HG03108 (cell line): Measurements from ENCODE around the gene ADGRA1.

ENCODE experiments used
- ATAC-seq: cut with Tn5 transposase; IDR thresholded peaks from one replicate; pipeline ENCODE4 v1.9.1; 2021; ENCODE audit warnings: moderate library complexity; ENCODE audit not compliant: unreplicated experiment

The ADGRA1 gene

DNA sequence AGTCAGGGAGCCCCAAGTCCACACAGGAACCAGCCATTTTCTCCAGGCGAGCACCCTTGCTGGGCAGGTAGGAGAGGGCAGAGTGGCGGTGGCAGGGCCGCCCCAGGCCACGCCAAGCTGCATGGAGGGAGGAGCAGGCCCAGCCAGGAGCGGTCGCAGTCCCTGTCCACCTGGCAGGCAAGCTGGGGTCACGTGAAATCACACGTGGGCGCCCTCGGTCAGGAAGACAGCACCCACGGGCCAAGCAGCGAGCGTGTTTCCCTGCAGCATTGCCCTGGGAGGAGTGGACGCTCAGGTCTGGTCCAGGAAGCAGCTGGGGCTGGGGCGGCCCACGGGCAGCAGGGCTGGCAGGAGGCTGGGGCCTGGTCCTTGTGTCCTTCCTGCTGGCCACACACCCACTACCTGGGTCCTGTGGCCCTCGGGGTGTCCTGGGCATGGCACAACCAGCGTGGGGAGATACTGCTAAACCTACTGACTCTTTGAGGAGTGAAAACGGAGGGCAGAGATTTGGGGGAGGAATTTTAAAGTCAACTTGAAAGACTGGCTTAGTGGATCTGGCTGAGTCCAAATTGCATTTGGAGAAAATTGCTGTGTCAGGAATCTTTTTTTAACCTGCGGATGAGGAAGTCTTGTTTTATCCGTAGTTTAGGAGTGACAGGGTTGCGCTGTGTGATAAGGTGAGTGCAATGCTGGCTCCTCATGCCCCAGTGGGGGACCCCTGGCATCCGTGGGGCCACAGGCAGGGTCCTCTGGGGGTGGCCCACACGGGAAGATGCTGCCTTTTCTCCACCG, 12.2 kb upstream of the ADGRA1 start:
- no peak for ATAC-seq

GRCh38 chr10:133076274-133077038, 11.3 kb upstream of the ADGRA1 start:
- ATAC-seq = no peak

DNA sequence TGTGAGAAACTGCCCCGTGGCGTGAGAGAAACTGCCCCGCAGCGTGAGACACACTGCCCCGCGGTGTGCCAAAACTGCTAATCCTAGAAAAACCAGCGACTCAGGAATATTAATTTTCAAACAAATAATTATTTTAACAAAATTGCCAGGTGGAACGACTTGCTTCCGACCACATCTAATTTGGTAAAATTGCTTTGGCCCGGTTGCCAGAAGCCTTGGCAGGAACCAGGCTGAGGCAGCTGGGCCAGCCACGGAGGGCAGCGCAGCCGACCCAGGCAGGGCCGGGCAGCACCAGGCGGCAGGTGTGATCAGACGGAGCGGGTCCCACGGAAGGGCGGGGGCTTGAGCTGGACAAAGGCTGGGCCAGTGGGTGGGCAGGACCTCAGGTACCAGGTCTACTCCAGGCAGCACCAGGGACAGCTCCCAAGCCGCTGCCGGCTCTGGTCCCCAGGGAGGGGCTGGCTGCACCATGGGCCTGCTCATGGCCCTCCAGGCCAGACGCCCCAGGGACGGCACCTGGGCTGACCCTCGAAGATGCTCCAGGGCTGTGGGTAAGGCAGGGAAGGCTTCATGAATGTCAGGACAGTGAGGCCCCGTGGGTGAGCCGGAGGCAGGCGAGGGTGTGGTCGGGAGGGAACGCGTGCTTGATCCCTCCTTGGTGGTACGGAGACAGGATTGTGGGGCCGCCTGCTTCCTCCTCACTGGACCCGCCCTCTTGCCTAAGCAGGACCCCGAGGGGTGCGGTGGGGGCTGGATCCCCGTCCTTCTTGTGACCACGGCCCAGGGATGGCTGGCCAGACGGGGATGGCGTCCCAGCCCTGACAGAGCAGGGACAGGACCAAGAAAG, 7.7 kb upstream of the ADGRA1 start:
- ATAC-seq = no peak

- no peak for ATAC-seq
These were observed 7.1 kb upstream of the ADGRA1 start for GRCh38 chr10:133080683-133081040.

DNA sequence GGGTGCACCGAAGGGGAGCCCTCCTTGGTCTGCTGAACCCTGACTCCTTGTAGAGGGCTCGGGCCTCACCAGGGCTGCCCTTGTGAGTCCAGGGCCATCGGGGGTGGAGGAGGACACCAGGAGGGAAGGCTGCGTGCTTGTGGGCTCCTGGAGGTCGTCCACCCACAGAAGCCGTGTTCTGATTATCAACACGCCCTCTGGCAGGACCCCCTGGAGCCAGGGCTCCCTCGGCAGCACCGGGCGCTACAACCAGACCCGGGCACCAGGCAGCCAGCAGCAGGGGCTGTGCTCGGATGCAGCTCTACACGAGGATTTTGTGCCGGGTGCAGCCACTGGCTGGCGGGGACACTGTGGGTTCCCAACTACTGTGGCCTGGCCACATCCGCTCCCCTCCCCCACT, 6.1 kb upstream of the ADGRA1 start:
- ATAC-seq = no peak

- ATAC-seq = no peak
These were observed 4.9 kb upstream of the ADGRA1 start for GRCh38 chr10:133082685-133083421.

- no peak for ATAC-seq
These were observed 4.2 kb upstream of the ADGRA1 start for GRCh38 chr10:133083422-133084100.

GRCh38 chr10:133084491-133084890, 3.2 kb upstream of the ADGRA1 start:
- no peak for ATAC-seq

GRCh38 chr10:133085251-133086125, 2.2 kb upstream of the ADGRA1 start:
- no peak for ATAC-seq

DNA sequence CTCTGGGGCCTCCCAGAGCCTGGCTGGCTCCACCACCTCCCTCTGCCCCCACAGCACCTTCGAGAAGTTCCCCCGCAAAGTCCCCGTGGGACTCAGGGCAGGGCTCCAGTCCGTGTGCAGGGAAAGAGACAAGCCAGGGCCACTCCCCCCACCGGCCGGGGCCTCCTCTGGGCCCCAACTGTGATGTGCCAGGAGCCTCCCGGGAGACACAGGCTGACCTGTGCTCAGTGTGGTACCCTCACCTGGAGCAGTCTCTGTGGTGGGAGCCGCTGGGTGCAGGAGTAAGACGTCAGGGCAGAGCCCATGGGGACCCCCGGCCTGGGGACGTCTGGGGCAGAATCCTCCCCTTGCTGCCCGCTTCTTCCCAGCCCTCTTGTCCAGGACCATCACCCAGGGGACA, 1.5 kb upstream of the ADGRA1 start:
- no peak for ATAC-seq

DNA sequence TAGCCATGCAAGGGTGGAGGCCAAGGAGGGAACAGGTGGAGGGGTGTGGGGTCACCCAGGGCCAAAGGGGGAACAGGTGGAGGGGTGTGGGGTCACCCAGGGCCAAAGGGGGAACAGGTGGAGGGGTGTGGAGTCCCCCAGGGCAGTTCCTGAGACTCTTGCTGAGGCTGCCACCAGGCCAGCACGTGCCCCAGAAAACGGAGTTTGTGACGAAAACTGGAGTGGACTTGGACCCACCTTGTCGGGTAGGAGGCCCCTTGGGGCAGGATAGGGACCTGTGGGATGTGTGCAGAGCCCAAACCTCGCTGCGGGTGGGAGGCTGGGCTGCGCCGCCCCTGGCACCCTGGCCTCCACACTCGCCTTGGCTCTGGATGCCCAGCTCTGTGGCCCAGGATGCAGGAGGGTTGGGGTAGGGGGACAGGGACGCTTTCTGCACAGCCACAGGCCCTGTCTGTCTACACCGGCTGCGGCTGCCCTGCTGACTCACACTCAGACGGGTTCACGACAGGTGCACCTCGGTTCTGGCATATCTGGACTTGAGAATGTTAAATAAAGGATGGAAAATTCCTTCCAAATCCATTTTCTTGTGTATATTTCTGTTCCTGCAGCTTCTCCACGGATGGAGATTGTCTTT, 562 bp upstream of the ADGRA1 start:
- ATAC-seq = no peak

GRCh38 chr10:133088179-133088955, 643 bp downstream of the ADGRA1 start:
- ATAC-seq = no peak

DNA sequence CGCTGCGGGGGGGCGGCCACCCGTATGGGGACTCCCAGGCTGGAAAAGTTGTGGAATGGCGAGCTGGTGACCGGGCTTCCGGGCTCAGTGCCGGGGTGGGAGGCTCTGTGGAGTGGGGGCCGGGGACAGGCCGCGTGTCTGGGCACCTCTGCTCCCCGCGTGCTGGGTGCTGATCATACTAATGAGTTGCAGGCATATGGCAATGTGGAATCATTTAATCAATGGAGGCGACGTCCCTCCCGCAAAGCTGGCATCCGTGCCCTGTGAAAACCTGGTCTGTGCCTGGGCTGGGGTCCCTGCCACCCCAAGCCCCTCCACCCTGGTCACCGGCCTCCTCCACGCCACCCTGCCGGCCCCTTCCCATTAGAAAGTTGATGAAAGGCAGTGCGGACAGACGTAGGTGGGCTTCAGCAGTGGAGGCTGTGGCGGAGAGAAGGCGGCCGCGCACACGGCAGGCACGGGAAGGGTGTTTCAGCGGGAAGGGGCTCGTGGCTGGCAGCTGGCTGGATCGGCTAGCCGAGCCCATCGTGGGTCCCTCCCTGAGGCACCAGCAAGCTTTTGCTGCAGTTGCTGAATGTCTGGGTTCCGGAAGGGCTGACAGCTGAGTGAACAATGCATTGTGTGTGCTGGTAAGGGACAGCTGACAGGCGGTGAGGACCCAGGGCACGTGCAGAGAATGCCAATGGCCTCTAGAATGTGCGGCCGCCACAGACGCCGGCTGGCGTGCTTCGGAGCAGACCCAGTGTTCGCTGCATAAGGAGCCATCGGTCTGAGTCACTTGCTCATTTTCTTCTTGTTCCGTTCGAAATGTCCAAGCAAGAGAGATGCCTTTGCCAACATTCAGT, 1.5 kb downstream of the ADGRA1 start:
- ATAC-seq = no peak

DNA sequence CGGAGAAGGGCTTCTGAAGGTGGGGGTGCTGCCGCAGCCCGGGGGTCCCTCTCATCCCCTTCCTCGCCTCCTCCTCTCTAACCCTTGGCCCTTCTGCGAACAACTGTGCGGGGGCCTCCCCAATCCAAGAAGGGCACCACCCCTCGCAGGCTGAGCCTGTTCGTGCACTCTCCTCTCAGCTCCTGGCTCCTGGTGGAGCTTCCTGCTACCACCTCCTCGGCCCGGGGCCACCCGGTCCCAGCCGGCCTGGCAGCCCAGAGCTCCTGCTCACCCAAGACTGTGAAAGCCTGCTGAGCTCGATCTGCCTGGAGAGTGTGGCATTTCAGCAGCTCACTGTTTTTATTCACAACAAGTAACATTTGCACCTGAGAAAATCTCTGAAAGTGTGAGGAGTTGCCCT, 2.4 kb downstream of the ADGRA1 start:
- no peak for ATAC-seq

GRCh38 chr10:133090654-133091053, 2.9 kb downstream of the ADGRA1 start:
- no peak for ATAC-seq

DNA sequence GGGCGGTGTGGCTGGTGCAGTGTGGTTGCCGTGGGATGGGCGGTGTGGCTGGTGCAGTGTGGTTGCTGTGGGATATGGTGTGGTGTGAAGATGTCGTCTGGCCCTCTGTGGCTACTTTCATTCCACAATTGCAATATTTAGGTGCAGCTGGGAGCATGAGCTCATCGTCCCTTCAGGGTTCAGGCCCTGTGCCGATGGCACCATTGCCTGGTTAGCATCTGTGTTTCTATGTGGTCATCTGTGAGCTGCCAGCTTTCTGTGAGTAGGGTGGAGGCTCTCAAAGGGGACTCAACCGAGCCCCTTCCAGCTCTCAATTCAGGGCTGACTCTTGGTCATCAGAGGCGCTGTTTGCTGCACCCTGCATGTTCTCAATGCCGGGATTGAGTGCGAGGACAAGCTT, 3.6 kb downstream of the ADGRA1 start:
- ATAC-seq = no peak

GRCh38 chr10:133093291-133093690, 5.6 kb downstream of the ADGRA1 start:
- ATAC-seq = no peak
